Ascending aorta (tissue), 2 donors: ENCODE data around the gene DLX3. TPM values are rescaled to one million over a fixed set of nuclear protein-coding genes. Genes with fewer than 3 reads are reported as not detected.

ENCODE experiments used
- DNase-seq, 2 donors: peaks; one replicate each; pipeline ENCODE4 v3.0.0-alpha.2; 2019; ENCODE audit warnings: low spot score in 2 of 2
- H3K27ac ChIP-seq, 2 donors: fragments of 200-600 bp; sonication (generic); one replicate each; pipeline ENCODE4 v1.5.1; 2016 to 2017; ENCODE audit warnings: mild to moderate bottlenecking in 1 of 2
- H3K27me3 ChIP-seq: fragments of 200-600 bp; sonication (generic); one replicate; pipeline ENCODE4 v1.5.1; 2017
- H3K36me3 ChIP-seq, 2 donors: fragments of 200-600 bp; sonication (generic); one replicate each; pipeline ENCODE4 v1.5.1; 2016
- H3K4me1 ChIP-seq, 2 donors: fragments of 200-600 bp; sonication (generic); one replicate each; pipeline ENCODE4 v1.5.1; 2016 to 2017; ENCODE audit warnings: mild to moderate bottlenecking in 1 of 2
- H3K4me3 ChIP-seq, 2 donors: fragments of 200-600 bp; sonication (generic); one replicate each; pipeline ENCODE4 v1.5.1; 2016 to 2017; ENCODE audit warnings: mild to moderate bottlenecking in 1 of 2
- H3K9me3 ChIP-seq, 2 donors: fragments of 200-600 bp; sonication (generic); one replicate each; pipeline ENCODE4 v1.5.1; 2016
- intact Hi-C: fragments of 100-400 bp; cut with DNase I; formaldehyde crosslinking; loops from one replicate; pipeline ENCODE4 v1.15.1; 2023
- total RNA-seq: library from RNA; depleted of rRNA; stranded (reverse); fragments of >200 nt; gene quantifications from one replicate; pipeline ENCODE4 v1.1.0, GENCODE V29; 2016
- TF ChIP-seq, protein P1 (sequence below), 3 experiments: fragments of 200-600 bp in 2 of 3; fragments of 450-650 bp in 1 of 3; sonication (generic) in 2 of 3; IDR thresholded peaks; one replicate each; pipeline ENCODE4 v1.5.1; 2016 to 2019; ENCODE audit warnings: antibody characterized with exemption in 3 of 3, mild to moderate bottlenecking in 1 of 3, moderate library complexity in 1 of 3

The DLX3 gene
- total RNA-seq, 1 donor from 2014 or later: 1.6 TPM

- Histone ChIP-seq H3K27me3 (no peaks in the 10 kb centered on the region), H3K4me3 (no peak overlapping the region), H3K9me3 (no peaks in the 10 kb centered on the region), H3K36me3 (no peaks in the 10 kb centered on the region), H3K27ac (no peak overlapping the region), H3K4me1 (no peaks in the 10 kb centered on the region)
- TF ChIP-seq, protein P1, sequence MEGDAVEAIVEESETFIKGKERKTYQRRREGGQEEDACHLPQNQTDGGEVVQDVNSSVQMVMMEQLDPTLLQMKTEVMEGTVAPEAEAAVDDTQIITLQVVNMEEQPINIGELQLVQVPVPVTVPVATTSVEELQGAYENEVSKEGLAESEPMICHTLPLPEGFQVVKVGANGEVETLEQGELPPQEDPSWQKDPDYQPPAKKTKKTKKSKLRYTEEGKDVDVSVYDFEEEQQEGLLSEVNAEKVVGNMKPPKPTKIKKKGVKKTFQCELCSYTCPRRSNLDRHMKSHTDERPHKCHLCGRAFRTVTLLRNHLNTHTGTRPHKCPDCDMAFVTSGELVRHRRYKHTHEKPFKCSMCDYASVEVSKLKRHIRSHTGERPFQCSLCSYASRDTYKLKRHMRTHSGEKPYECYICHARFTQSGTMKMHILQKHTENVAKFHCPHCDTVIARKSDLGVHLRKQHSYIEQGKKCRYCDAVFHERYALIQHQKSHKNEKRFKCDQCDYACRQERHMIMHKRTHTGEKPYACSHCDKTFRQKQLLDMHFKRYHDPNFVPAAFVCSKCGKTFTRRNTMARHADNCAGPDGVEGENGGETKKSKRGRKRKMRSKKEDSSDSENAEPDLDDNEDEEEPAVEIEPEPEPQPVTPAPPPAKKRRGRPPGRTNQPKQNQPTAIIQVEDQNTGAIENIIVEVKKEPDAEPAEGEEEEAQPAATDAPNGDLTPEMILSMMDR (IDR thresholded peaks at IDR 0.05): no peak
- intact Hi-C loops: no loop called here
- no peak for DNase-seq
These were observed 26.8 kb upstream of the DLX3 start for GRCh38 chr17:50021681-50022370.

DNA sequence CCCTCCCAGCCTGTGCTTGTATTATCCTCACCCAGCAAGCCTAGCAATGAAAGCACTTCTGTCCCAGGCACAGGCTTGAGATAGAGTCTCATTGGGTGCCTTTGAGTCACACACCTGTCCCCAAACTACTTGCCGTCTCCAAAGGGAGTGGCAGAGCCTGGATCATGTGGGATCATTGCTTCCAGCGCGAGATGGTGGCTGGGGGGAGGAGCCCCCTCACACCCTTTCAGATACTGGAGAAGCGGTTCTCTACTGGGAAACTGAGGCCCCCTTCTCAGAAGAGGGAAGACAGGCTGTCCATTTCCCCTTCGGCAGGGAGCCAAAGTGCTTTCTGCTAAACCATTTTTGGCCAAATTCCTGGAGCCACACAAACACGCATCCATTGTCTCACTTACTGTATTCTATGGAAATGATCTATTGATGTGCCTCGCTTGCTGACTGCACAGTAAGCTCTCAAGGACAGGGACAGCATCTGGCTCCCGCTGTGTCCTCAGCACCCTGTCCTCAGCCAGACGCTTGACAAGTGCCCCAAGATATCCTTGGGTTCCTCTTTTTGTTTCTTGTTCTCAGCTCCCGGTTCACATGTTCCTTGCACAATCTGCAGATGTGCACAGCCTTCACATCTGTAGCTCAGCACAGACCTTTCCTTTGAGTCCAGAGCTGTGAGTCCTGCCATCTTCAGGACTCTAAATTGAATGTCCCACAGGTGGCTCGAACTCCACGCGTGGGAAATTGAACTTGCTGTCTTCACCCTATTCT, 26.0 kb upstream of the DLX3 start:
- no peaks in the 10 kb centered on the region for H3K27me3 ChIP-seq
- DNase-seq: no peak
- TF ChIP-seq, protein P1 (IDR thresholded peaks at IDR 0.05): no peak
- H3K27ac ChIP-seq: no peak overlapping the region
- H3K4me1 ChIP-seq: no peaks in the 10 kb centered on the region
- H3K9me3 ChIP-seq: no peaks in the 10 kb centered on the region
- H3K36me3 ChIP-seq: no peaks in the 10 kb centered on the region
- intact Hi-C loops: no loop called here
- no peak overlapping the region for H3K4me3 ChIP-seq

DNA sequence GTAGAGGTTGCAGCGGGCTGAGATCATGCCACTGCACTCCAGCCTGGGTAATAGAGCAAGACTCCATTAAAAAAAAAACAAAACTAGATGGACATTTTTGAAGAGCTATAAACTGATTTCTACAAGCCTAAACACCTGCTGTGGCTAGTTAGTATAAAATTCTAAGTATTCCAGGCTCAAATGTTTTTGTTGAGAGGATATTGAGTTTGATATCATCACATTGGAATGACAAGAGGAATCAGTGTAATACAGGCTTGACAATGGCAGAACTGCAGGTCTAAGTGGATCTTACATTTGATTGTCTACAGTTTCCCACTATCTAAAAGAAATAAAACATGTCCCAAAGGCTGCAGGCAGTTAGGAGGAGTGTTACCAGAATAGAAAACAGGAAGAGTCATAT, 23.9 kb upstream of the DLX3 start:
- H3K27ac ChIP-seq: no peak overlapping the region
- H3K36me3 ChIP-seq: no peaks in the 10 kb centered on the region
- no peaks in the 10 kb centered on the region for H3K27me3 ChIP-seq
- no peak overlapping the region for H3K4me3 ChIP-seq
- no peaks in the 10 kb centered on the region for H3K4me1 ChIP-seq
- TF ChIP-seq, protein P1 (IDR thresholded peaks at IDR 0.05): no peak
- intact Hi-C loops: no loop called here
- H3K9me3 ChIP-seq: no peaks in the 10 kb centered on the region
- DNase-seq: no peak

DNA sequence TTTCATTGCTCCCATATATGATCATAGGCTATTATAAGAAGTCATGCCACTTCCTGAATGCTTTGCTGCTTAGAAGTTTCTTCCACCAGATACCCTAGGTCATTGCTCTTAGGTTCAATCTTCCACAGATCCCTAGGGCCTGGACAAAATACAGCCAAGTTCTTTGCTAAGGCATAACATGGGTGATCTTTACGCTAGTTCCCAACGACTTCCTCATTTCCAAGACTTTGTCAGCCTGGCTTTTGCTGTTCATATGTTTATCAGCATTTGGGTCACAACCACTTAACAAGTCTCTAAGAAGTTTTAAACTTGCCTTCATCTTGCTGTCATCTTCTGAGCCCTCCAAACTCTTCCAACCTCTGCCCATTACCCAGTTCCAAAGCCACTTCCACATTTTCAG, 20.1 kb upstream of the DLX3 start:
- no peak overlapping the region for H3K4me3 ChIP-seq
- H3K27me3 ChIP-seq: no peaks in the 10 kb centered on the region
- no peak for DNase-seq
- TF ChIP-seq, protein P1 (IDR thresholded peaks at IDR 0.05): no peak
- H3K4me1 ChIP-seq: no peaks in the 10 kb centered on the region
- no peak overlapping the region for H3K27ac ChIP-seq
- no peaks in the 10 kb centered on the region for H3K36me3 ChIP-seq
- intact Hi-C loops: no loop called here
- peaks cover 0 to 13% of the 10 kb centered on the region in 2 donors for H3K9me3 ChIP-seq

DNA sequence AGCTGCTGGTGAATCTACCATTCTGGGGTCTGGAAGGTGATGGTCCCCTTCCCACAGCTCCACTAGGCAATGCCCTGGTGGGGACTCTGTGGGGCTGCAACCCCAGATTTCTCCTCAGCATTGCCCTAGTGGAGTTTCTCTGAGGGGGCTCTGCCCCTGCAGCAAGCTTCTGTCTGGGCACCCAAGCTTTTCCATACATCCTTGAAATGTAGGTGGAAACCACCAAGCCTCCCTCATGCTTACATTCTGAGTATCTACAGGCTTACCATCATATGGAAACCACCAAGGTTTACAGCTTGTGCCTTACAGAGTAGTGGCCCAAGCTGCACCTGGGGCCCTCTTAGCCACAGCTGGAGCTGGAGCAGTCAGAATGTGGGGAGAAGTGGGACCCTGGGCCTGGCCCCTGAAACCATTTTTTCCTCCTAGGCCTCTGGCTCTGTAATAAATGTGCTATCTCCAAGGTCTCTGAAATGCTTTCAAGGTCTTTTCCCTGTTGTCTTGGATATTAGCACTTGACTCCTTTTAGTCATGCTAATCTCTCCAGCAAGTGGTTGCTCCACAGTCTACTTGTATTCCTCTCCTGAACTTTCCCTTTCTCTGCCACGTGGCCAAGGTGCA, 19.6 kb upstream of the DLX3 start:
- H3K27ac ChIP-seq: no peak overlapping the region
- DNase-seq: no peak
- TF ChIP-seq, protein P1 (IDR thresholded peaks at IDR 0.05): no peak
- peaks cover under 1 to 17% of the 10 kb centered on the region in 2 donors for H3K9me3 ChIP-seq
- H3K4me3 ChIP-seq: no peak overlapping the region
- no peaks in the 10 kb centered on the region for H3K36me3 ChIP-seq
- no peaks in the 10 kb centered on the region for H3K27me3 ChIP-seq
- H3K4me1 ChIP-seq: no peaks in the 10 kb centered on the region
- intact Hi-C loops: no loop called here
